MM.1S (cell line): ENCODE measurements around the gene LMO1.

Source experiments
- DNase-seq: peaks from one replicate; pipeline ENCODE4 v3.0.0-alpha.2; 2015
- H2AFZ ChIP-seq: fragments of 300-600 bp; sonication (generic); 2 replicates; pipeline ENCODE4 v1.6.0; 2016; ENCODE audit warnings: antibody characterized with exemption, low read length
- H3F3A ChIP-seq: fragments of 300-600 bp; sonication (generic); 2 replicates; pipeline ENCODE4 v1.6.1; 2016; ENCODE audit warnings: mild to moderate bottlenecking, antibody characterized with exemption, low read length, moderate library complexity, mixed read lengths; ENCODE audit not compliant: insufficient read depth
- H3K27ac ChIP-seq: fragments of 300-600 bp; sonication (generic); 2 replicates; pipeline ENCODE4 v1.5.1; 2016; ENCODE audit warnings: mild to moderate bottlenecking, low read length
- H3K27me3 ChIP-seq: fragments of 300-600 bp; sonication (generic); replicated peaks from 2 replicates; pipeline ENCODE4 v1.6.0; 2016; ENCODE audit warnings: low read length; ENCODE audit not compliant: insufficient read depth
- H3K36me3 ChIP-seq: fragments of 300-600 bp; sonication (generic); replicated peaks from 2 replicates; pipeline ENCODE4 v1.6.1; 2016; ENCODE audit warnings: mild to moderate bottlenecking, low read length, mixed read lengths; ENCODE audit not compliant: insufficient read depth
- H3K4me1 ChIP-seq: fragments of 300-600 bp; sonication (generic); 2 replicates; pipeline ENCODE4 v1.6.1; 2016; ENCODE audit warnings: low read length, mixed read lengths
- H3K4me2 ChIP-seq: fragments of 300-600 bp; sonication (generic); 2 replicates; pipeline ENCODE4 v1.6.0; 2016; ENCODE audit warnings: low read depth, low read length
- H3K4me3 ChIP-seq: fragments of 300-600 bp; sonication (generic); 2 replicates; pipeline ENCODE4 v1.5.1; 2016; ENCODE audit warnings: low read length, mixed read lengths
- H3K79me2 ChIP-seq: fragments of 300-600 bp; sonication (generic); 2 replicates; pipeline ENCODE4 v1.6.1; 2016; ENCODE audit warnings: mixed run types, low read length, mixed read lengths
- H3K9ac ChIP-seq: fragments of 300-600 bp; sonication (generic); 2 replicates; pipeline ENCODE4 v1.6.1; 2016; ENCODE audit warnings: low read length, mixed read lengths
- H3K9me2 ChIP-seq: fragments of 300-600 bp; sonication (generic); replicated peaks from 2 replicates; pipeline ENCODE4 v1.6.1; 2016; ENCODE audit warnings: mild to moderate bottlenecking, low read length, mixed read lengths; ENCODE audit not compliant: insufficient read depth
- H3K9me3 ChIP-seq: fragments of 300-600 bp; sonication (generic); replicated peaks from 2 replicates; pipeline ENCODE4 v1.6.1; 2016; ENCODE audit warnings: mild to moderate bottlenecking, low read length, mixed read lengths; ENCODE audit not compliant: insufficient read depth
- H4K20me1 ChIP-seq: fragments of 300-600 bp; sonication (generic); 2 replicates; pipeline ENCODE4 v1.6.1; 2016; ENCODE audit warnings: mild to moderate bottlenecking, low read length, moderate library complexity, mixed read lengths; ENCODE audit not compliant: insufficient read depth
- CTCF ChIP-seq: fragments of 300-600 bp; sonication (generic); IDR thresholded peaks from 2 replicates; pipeline ENCODE4 v1.5.1; 2016; ENCODE audit warnings: antibody characterized with exemption, low read length, mixed read lengths
- EZH2 ChIP-seq: fragments of 300-600 bp; sonication (generic); optimal IDR thresholded peaks from 2 replicates; pipeline ENCODE3; 2017; ENCODE audit warnings: low read depth, mild to moderate bottlenecking, antibody characterized with exemption, low read length, mixed read lengths
- EZH2phosphoT487 ChIP-seq: fragments of 300-600 bp; sonication (generic); IDR thresholded peaks from 2 replicates; pipeline ENCODE4 v1.6.1; 2018; ENCODE audit warnings: antibody characterized with exemption, low read length

LMO1 gene

DNA sequence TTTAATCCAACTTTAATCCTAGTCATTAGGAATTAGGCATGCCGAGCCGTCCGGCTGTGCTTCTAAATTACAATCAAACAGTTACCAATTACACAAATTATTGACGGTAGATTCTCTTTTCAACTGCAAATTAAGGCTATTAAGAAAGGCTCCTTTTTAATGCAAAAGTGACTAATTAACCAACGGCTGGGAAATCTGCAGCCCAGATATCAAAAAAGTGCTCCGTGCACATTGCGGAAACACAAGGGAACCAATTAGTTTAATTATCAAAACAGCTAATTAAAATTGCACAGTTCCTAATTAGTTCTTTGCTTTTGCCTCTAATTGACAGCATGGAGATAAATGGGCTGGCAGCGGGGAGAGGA is 19.4 kb upstream of the LMO1 start:
- no peak overlapping the region for H3K4me3 ChIP-seq
- H4K20me1 ChIP-seq, result no peaks in the 10 kb centered on the region
- H3K9me3 ChIP-seq, result no peaks in the 10 kb centered on the region
- no peaks in the 10 kb centered on the region for H3K4me1 ChIP-seq
- H3K4me2 ChIP-seq, result no peak overlapping the region
- H3K36me3 ChIP-seq, result no peaks in the 10 kb centered on the region
- H3K9ac ChIP-seq, result no peak overlapping the region
- no peaks in the 10 kb centered on the region for H3F3A ChIP-seq
- no peak overlapping the region for H3K27ac ChIP-seq
- H3K9me2 ChIP-seq, result no peaks in the 10 kb centered on the region
- no peaks in the 10 kb centered on the region for H3K79me2 ChIP-seq
- H3K27me3 ChIP-seq, result no peaks in the 10 kb centered on the region
- no peak overlapping the region for H2AFZ ChIP-seq
- no peak for TF ChIP-seq EZH2phosphoT487
- no peak for TF ChIP-seq EZH2
- TF ChIP-seq CTCF, result no peak
- no peak for DNase-seq

- H3K27me3 ChIP-seq, result no peaks in the 10 kb centered on the region
- H3K9me3 ChIP-seq, result no peaks in the 10 kb centered on the region
- H3K27ac ChIP-seq, result no peak overlapping the region
- H3K9ac ChIP-seq, result no peak overlapping the region
- TF ChIP-seq CTCF, result no peak
- TF ChIP-seq EZH2phosphoT487, result no peak
- TF ChIP-seq EZH2, result no peak
- H4K20me1 ChIP-seq, result no peaks in the 10 kb centered on the region
- H3K79me2 ChIP-seq, result no peaks in the 10 kb centered on the region
- no peak overlapping the region for H2AFZ ChIP-seq
- no peaks in the 10 kb centered on the region for H3K4me1 ChIP-seq
- H3K9me2 ChIP-seq, result no peaks in the 10 kb centered on the region
- H3F3A ChIP-seq, result no peaks in the 10 kb centered on the region
- DNase-seq, result no peak
- no peaks in the 10 kb centered on the region for H3K36me3 ChIP-seq
- no peak overlapping the region for H3K4me2 ChIP-seq
- no peak overlapping the region for H3K4me3 ChIP-seq
Measured at GRCh38 chr11:8282631-8283030, 19.0 kb upstream of the LMO1 start.

DNA sequence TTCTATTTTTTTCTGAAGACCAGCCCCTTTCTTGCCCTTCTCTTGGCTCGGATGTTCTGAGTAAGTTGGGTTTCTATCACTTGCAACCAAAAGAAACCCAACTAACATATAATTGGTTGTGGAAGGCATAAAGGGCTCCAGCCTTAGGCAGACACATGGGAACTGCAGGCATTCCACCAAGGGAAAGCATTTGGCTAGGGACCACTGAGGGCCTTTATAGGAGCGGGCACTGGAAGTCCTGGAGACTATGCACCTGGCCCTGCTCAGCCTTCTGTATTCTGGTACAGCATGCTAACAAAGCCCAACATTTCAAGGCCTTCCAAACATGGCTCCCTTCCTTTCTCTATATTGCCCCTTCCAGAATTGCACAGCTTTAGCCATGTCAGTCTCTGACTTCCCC is 17.6 kb upstream of the LMO1 start:
- Histone ChIP-seq H3K27me3 (no peaks in the 10 kb centered on the region), H3K9me3 (no peaks in the 10 kb centered on the region), H3K36me3 (no peaks in the 10 kb centered on the region), H3K4me1 (no peaks in the 10 kb centered on the region), H3K9me2 (no peaks in the 10 kb centered on the region), H3F3A (no peaks in the 10 kb centered on the region), H4K20me1 (no peaks in the 10 kb centered on the region), H3K9ac (no peak overlapping the region), H3K4me2 (no peak overlapping the region), H3K79me2 (no peaks in the 10 kb centered on the region), H3K27ac (no peak overlapping the region), H3K4me3 (no peak overlapping the region), H2AFZ (no peak overlapping the region)
- TF ChIP-seq EZH2phosphoT487 (no peak), EZH2 (no peak), CTCF (no peak)
- DNase-seq, result no peak

GRCh38 chr11:8277691-8278090 is 14.0 kb upstream of the LMO1 start:
- Histone ChIP-seq H3K4me1 (no peaks in the 10 kb centered on the region), H3F3A (no peaks in the 10 kb centered on the region), H4K20me1 (no peaks in the 10 kb centered on the region), H3K36me3 (no peaks in the 10 kb centered on the region), H3K27me3 (no peaks in the 10 kb centered on the region), H2AFZ (no peak overlapping the region), H3K9me2 (no peaks in the 10 kb centered on the region), H3K4me2 (no peak overlapping the region), H3K4me3 (no peak overlapping the region), H3K27ac (no peak overlapping the region), H3K9me3 (no peaks in the 10 kb centered on the region), H3K9ac (no peak overlapping the region), H3K79me2 (no peaks in the 10 kb centered on the region)
- no peak for DNase-seq
- TF ChIP-seq EZH2phosphoT487 (no peak), EZH2 (no peak), CTCF (no peak)
